A673 (cell line): ENCODE results near the gene HIPK1.

ENCODE experiments used
- CTCF ChIP-seq: fragments of 300-800, 200-600 bp; sonication (generic); conservative IDR thresholded peaks from 2 replicates; pipeline ENCODE4 v1.5.1; 2017; ENCODE audit warnings: low read depth, mild to moderate bottlenecking, antibody characterized with exemption, low read length, moderate library complexity, mixed read lengths
- EZH2 ChIP-seq: fragments of 200-600 bp; sonication (generic); IDR thresholded peaks from 2 replicates; pipeline ENCODE4 v1.6.1; 2017; ENCODE audit warnings: borderline replicate concordance, low read depth, mild to moderate bottlenecking, mixed read lengths, antibody characterized with exemption, low read length; ENCODE audit not compliant: poor library complexity, severe bottlenecking

- TF ChIP-seq EZH2: no peak
- TF ChIP-seq CTCF: no peak
Measured at GRCh38 chr1:114024049-114024448, 94.9 kb downstream of the HIPK1 start.
